GM23338 (cell line): Measurements from ENCODE around the gene ANGPTL2. TPM values are rescaled to one million over a fixed set of nuclear protein-coding genes. Genes with fewer than 3 reads are reported as not detected.

Experiments
- ATAC-seq: fragments of 200-7000 bp; cut with Tn5 transposase; 3 replicates; pipeline ENCODE4 v1.9.1; 2020
- DNase-seq: peaks from one replicate; pipeline ENCODE4 v3.0.0-alpha.2; 2015; ENCODE audit warnings: low spot score
- H2AFZ ChIP-seq: fragments of 200-600 bp; sonication (generic); 2 replicates; pipeline ENCODE4 v1.8.0; 2016; ENCODE audit warnings: antibody characterized with exemption, mild to moderate bottlenecking, moderate library complexity
- H3F3A ChIP-seq: fragments of 200-600 bp; sonication (generic); replicated peaks from 2 replicates; pipeline ENCODE4 v1.8.0; 2017; ENCODE audit warnings: antibody characterized with exemption, mixed run types, low read depth
- H3K27ac ChIP-seq: fragments of 200-600 bp; sonication (generic); 2 replicates; pipeline ENCODE4 v1.6.1; 2016; ENCODE audit warnings: low read depth
- H3K27me3 ChIP-seq: fragments of 200-600 bp; sonication (generic); 2 replicates; pipeline ENCODE4 v1.8.0; 2016; ENCODE audit warnings: mild to moderate bottlenecking, mixed run types, moderate library complexity; ENCODE audit not compliant: insufficient read depth
- H3K36me3 ChIP-seq: fragments of 200-600 bp; sonication (generic); 2 replicates; pipeline ENCODE4 v1.8.0; 2016; ENCODE audit warnings: mild to moderate bottlenecking; ENCODE audit not compliant: insufficient read depth
- H3K4me1 ChIP-seq: fragments of 200-600 bp; sonication (generic); 2 replicates; pipeline ENCODE4 v1.8.0; 2016; ENCODE audit warnings: mild to moderate bottlenecking, moderate library complexity; ENCODE audit not compliant: insufficient read depth
- H3K4me2 ChIP-seq: fragments of 200-600 bp; sonication (generic); 2 replicates; pipeline ENCODE4 v1.7.1; 2017; ENCODE audit warnings: mixed run types
- H3K4me3 ChIP-seq: fragments of 200-600 bp; sonication (generic); 2 replicates; pipeline ENCODE4 v1.6.1; 2016; ENCODE audit warnings: mixed run types
- H3K79me2 ChIP-seq: fragments of 200-600 bp; sonication (generic); replicated peaks from 2 replicates; pipeline ENCODE4 v1.8.0; 2017; ENCODE audit warnings: mild to moderate bottlenecking; ENCODE audit not compliant: insufficient read depth
- H3K9me2 ChIP-seq: fragments of 200-600 bp; sonication (generic); 2 replicates; pipeline ENCODE4 v1.8.0; 2017; ENCODE audit not compliant: insufficient read depth
- H4K20me1 ChIP-seq: fragments of 200-600 bp; sonication (generic); replicated peaks from 2 replicates; pipeline ENCODE4 v1.8.0; 2017; ENCODE audit warnings: mild to moderate bottlenecking; ENCODE audit not compliant: insufficient read depth
- H3K27ac Mint-ChIP-seq: 2 replicates; pipeline ENCODE4 v1.8.0; 2020; ENCODE audit warnings: inconsistent platforms, mild to moderate bottlenecking, moderate library complexity, mixed read lengths
- H3K27me3 Mint-ChIP-seq: 3 replicates; pipeline ENCODE4 v1.8.0; 2022; ENCODE audit warnings: low read depth, mild to moderate bottlenecking, moderate library complexity, mixed read lengths, inconsistent platforms; ENCODE audit not compliant: insufficient read depth, poor library complexity
- H3K36me3 Mint-ChIP-seq: 3 replicates; pipeline ENCODE4 v1.8.0; 2021; ENCODE audit warnings: low read depth, mild to moderate bottlenecking, inconsistent platforms, moderate library complexity, mixed read lengths
- H3K4me1 Mint-ChIP-seq: 3 replicates; pipeline ENCODE4 v1.8.0; 2020; ENCODE audit warnings: mild to moderate bottlenecking, inconsistent platforms, mixed read lengths
- H3K4me3 Mint-ChIP-seq: 3 replicates; pipeline ENCODE4 v1.8.0; 2021; ENCODE audit warnings: moderate library complexity, mild to moderate bottlenecking, inconsistent platforms, mixed read lengths
- H3K9me3 Mint-ChIP-seq: 3 replicates; pipeline ENCODE4 v1.8.0; 2020; ENCODE audit warnings: moderate library complexity, mild to moderate bottlenecking, inconsistent platforms, mixed read lengths
- CREB1 ChIP-seq: fragments of 250-450 bp; sonication (Bioruptor Pico); IDR thresholded peaks from 2 replicates; pipeline ENCODE4 v1.5.0; 2020; ENCODE audit warnings: low read depth, mild to moderate bottlenecking, moderate library complexity
- EZH2 ChIP-seq: fragments of 200-600 bp; sonication (generic); IDR thresholded peaks from one replicate; pipeline ENCODE4 v1.8.0; 2017; ENCODE audit warnings: antibody characterized with exemption, mild to moderate bottlenecking, low read depth; ENCODE audit not compliant: unreplicated experiment
- NANOG ChIP-seq: IDR thresholded peaks from 2 replicates; pipeline ENCODE4 v1.6.1; 2016; ENCODE audit warnings: antibody characterized with exemption, borderline replicate concordance
- POLR2AphosphoS5 ChIP-seq: IDR thresholded peaks from 2 replicates; pipeline ENCODE4 v1.6.1; 2016; ENCODE audit warnings: antibody characterized with exemption, low read depth
- STAT1 ChIP-seq: IDR thresholded peaks from one replicate; pipeline ENCODE4 v1.6.1; 2016; ENCODE audit warnings: antibody characterized with exemption; ENCODE audit not compliant: unreplicated experiment
- ZNF114 ChIP-seq: fragments of 250-450 bp; sonication (Bioruptor Pico); IDR thresholded peaks from 2 replicates; pipeline ENCODE4 v1.5.0; 2020; ENCODE audit warnings: mild to moderate bottlenecking, moderate library complexity
- ZNF331 ChIP-seq: fragments of 250-450 bp; sonication (Bioruptor Pico); IDR thresholded peaks from 2 replicates; pipeline ENCODE4 v1.5.0; 2020; ENCODE audit warnings: low read depth, mild to moderate bottlenecking, moderate library complexity
- polyA plus RNA-seq: library from polyadenylated mRNA; unstranded; fragments of >200 nt; fragmentation: Nextera tagmentation; extraction: Ambion mirVana; gene quantifications from 2 replicates; pipeline ENCODE4 v1.2.1, GENCODE V29; 2016
- total RNA-seq: library from RNA; depleted of rRNA; stranded (reverse); fragments of >200 nt; shearing (Covaris generic); gene quantifications from 2 replicates; pipeline ENCODE4 v1.2.3, GENCODE V29; 2014
- TF ChIP-seq, protein P1 (sequence below): fragments of 250-450 bp; sonication (Bioruptor Pico); IDR thresholded peaks from 2 replicates; pipeline ENCODE4 v1.5.0; 2020; ENCODE audit warnings: mild to moderate bottlenecking, moderate library complexity
- TF ChIP-seq, protein P2 (sequence below): IDR thresholded peaks from 2 replicates; pipeline ENCODE4 v1.6.1; 2016; ENCODE audit warnings: antibody characterized with exemption

Gene ANGPTL2
- total and polyA plus RNA-seq, 2 experiments from 2014 or later, result 2.9 to 5.2 TPM

DNA sequence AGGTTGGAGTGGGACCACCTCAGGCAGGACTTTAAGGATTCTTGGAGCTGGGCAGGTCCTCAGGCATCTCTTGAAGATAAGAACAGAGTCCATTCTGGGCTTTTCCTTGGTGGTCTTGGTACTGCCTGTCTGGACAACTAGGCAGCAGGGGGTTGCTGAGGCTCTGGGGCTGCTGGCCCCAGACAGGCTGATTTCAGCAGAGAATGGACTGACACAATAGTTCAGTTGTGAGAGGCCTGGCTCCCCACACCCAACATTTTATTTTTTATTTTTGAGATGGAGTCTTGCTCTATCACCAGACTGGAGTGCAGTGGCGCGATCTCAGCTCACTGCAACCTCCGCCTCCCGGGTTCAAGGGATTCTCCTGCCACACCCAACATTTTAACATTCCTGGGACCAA, 4.6 kb downstream of the ANGPTL2 start:
- H3K36me3 ChIP-seq, result no peaks in the 10 kb centered on the region
- no peaks in the 10 kb centered on the region for H3K9me3 Mint-ChIP-seq
- TF ChIP-seq, protein P1, sequence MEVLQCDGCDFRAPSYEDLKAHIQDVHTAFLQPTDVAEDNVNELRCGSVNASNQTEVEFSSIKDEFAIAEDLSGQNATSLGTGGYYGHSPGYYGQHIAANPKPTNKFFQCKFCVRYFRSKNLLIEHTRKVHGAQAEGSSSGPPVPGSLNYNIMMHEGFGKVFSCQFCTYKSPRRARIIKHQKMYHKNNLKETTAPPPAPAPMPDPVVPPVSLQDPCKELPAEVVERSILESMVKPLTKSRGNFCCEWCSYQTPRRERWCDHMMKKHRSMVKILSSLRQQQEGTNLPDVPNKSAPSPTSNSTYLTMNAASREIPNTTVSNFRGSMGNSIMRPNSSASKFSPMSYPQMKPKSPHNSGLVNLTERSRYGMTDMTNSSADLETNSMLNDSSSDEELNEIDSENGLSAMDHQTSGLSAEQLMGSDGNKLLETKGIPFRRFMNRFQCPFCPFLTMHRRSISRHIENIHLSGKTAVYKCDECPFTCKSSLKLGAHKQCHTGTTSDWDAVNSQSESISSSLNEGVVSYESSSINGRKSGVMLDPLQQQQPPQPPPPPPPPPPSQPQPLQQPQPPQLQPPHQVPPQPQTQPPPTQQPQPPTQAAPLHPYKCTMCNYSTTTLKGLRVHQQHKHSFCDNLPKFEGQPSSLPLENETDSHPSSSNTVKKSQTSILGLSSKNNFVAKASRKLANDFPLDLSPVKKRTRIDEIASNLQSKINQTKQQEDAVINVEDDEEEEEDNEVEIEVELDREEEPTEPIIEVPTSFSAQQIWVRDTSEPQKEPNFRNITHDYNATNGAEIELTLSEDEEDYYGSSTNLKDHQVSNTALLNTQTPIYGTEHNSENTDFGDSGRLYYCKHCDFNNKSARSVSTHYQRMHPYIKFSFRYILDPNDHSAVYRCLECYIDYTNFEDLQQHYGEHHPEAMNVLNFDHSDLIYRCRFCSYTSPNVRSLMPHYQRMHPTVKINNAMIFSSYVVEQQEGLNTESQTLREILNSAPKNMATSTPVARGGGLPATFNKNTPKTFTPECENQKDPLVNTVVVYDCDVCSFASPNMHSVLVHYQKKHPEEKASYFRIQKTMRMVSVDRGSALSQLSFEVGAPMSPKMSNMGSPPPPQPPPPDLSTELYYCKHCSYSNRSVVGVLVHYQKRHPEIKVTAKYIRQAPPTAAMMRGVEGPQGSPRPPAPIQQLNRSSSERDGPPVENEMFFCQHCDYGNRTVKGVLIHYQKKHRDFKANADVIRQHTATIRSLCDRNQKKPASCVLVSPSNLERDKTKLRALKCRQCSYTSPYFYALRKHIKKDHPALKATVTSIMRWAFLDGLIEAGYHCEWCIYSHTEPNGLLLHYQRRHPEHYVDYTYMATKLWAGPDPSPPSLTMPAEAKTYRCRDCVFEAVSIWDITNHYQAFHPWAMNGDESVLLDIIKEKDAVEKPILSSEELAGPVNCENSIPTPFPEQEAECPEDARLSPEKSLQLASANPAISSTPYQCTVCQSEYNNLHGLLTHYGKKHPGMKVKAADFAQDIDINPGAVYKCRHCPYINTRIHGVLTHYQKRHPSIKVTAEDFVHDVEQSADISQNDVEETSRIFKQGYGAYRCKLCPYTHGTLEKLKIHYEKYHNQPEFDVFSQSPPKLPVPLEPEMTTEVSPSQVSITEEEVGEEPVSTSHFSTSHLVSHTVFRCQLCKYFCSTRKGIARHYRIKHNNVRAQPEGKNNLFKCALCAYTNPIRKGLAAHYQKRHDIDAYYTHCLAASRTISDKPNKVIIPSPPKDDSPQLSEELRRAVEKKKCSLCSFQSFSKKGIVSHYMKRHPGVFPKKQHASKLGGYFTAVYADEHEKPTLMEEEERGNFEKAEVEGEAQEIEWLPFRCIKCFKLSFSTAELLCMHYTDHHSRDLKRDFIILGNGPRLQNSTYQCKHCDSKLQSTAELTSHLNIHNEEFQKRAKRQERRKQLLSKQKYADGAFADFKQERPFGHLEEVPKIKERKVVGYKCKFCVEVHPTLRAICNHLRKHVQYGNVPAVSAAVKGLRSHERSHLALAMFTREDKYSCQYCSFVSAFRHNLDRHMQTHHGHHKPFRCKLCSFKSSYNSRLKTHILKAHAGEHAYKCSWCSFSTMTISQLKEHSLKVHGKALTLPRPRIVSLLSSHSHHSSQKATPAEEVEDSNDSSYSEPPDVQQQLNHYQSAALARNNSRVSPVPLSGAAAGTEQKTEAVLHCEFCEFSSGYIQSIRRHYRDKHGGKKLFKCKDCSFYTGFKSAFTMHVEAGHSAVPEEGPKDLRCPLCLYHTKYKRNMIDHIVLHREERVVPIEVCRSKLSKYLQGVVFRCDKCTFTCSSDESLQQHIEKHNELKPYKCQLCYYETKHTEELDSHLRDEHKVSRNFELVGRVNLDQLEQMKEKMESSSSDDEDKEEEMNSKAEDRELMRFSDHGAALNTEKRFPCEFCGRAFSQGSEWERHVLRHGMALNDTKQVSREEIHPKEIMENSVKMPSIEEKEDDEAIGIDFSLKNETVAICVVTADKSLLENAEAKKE (CRISPR knock-in tag), result no peak
- TF ChIP-seq ZNF331 (no peak), POLR2AphosphoS5 (no peak), NANOG (no peak), EZH2 (no peak), STAT1 (no peak), ZNF114 (no peak), CREB1 (no peak)
- TF ChIP-seq, protein P2, sequence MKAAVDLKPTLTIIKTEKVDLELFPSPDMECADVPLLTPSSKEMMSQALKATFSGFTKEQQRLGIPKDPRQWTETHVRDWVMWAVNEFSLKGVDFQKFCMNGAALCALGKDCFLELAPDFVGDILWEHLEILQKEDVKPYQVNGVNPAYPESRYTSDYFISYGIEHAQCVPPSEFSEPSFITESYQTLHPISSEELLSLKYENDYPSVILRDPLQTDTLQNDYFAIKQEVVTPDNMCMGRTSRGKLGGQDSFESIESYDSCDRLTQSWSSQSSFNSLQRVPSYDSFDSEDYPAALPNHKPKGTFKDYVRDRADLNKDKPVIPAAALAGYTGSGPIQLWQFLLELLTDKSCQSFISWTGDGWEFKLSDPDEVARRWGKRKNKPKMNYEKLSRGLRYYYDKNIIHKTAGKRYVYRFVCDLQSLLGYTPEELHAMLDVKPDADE, result no peak
- no peaks in the 10 kb centered on the region; the same call in 1 of the 2 replicates for H4K20me1 ChIP-seq
- no peaks in the 10 kb centered on the region for H3F3A ChIP-seq
- H3K4me3 ChIP-seq, result no peak overlapping the region
- H3K4me1 ChIP-seq, result peaks cover 21% of the 10 kb centered on the region
- no peaks in the 10 kb centered on the region for H3K36me3 Mint-ChIP-seq
- H3K27ac ChIP-seq, result no peak overlapping the region
- H3K4me3 Mint-ChIP-seq, result no peak overlapping the region
- H3K9me2 ChIP-seq, result 0 out of 2 replicates have a peak, but pooled peaks cover 4% of the 10 kb centered on the region
- ATAC-seq (no peak), DNase-seq (no peak)
- H3K27ac Mint-ChIP-seq, result no peak overlapping the region
- no peak overlapping the region for H3K4me2 ChIP-seq
- H3K4me1 Mint-ChIP-seq, result peaks cover 33% of the 10 kb centered on the region
- H3K27me3 Mint-ChIP-seq, result peaks cover 9% of the 10 kb centered on the region
- H3K27me3 ChIP-seq, result no peaks in the 10 kb centered on the region
- H3K79me2 ChIP-seq, result peaks cover 6% of the 10 kb centered on the region; the same call in 1 of the 2 replicates
- no peak overlapping the region for H2AFZ ChIP-seq
